Measurements from ENCODE around the gene PCYOX1L. TPM values are rescaled to one million over a fixed set of nuclear protein-coding genes. Genes with fewer than 3 reads are reported as not detected.

The PCYOX1L gene
- total and polyA plus RNA-seq, 2 of the 8 experiments (the other 6 are each of a cell fraction or from before 2014, with no cell fraction given), result 6.8 to 17.2 TPM

- TF ChIP-seq, protein P1, sequence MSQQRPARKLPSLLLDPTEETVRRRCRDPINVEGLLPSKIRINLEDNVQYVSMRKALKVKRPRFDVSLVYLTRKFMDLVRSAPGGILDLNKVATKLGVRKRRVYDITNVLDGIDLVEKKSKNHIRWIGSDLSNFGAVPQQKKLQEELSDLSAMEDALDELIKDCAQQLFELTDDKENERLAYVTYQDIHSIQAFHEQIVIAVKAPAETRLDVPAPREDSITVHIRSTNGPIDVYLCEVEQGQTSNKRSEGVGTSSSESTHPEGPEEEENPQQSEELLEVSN (IDR thresholded peaks at IDR 0.05), result no peak
- TF ChIP-seq NANOG (IDR thresholded peaks at IDR 0.05; ENCODE audit: insufficient read depth, low read depth, low read length, poor library complexity, severe bottlenecking) (no peak), YY1 (IDR thresholded peaks at IDR 0.05; ENCODE audit: low read depth, low read length) (no peak), TAF7 (optimal IDR thresholded peaks at IDR 0.05; ENCODE audit: borderline replicate concordance, low read depth, low read length) (no peak)
- TF ChIP-seq, protein P2, sequence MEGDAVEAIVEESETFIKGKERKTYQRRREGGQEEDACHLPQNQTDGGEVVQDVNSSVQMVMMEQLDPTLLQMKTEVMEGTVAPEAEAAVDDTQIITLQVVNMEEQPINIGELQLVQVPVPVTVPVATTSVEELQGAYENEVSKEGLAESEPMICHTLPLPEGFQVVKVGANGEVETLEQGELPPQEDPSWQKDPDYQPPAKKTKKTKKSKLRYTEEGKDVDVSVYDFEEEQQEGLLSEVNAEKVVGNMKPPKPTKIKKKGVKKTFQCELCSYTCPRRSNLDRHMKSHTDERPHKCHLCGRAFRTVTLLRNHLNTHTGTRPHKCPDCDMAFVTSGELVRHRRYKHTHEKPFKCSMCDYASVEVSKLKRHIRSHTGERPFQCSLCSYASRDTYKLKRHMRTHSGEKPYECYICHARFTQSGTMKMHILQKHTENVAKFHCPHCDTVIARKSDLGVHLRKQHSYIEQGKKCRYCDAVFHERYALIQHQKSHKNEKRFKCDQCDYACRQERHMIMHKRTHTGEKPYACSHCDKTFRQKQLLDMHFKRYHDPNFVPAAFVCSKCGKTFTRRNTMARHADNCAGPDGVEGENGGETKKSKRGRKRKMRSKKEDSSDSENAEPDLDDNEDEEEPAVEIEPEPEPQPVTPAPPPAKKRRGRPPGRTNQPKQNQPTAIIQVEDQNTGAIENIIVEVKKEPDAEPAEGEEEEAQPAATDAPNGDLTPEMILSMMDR (IDR thresholded peaks at IDR 0.05; ENCODE audit: control extremely low read depth in 1 of 3, insufficient read depth in 1 of 3, low read depth in 1 of 3, low read length in 3 of 3), result no peak
Observed at GRCh38 chr5:149386166-149386565, 28.3 kb downstream of the PCYOX1L start (continued).
